ENCODE data around the gene PSG6.
"Not testable (repeated sequence)": the region's sequence is repeated elsewhere in the genome, so short reads cannot be mapped to it uniquely, and the experiment has no call there.

GRCh38 chr19:42852821-42853220 is 64.9 kb downstream of the PSG6 start:
- not testable (repeated sequence) for TF ChIP-seq CTCF (conservative IDR thresholded peaks at IDR 0.05; ENCODE audit: low read length); EZH2phosphoT487 (IDR thresholded peaks at IDR 0.05; ENCODE audit: borderline replicate concordance)

All from Loucy (cell line).